Measurements from ENCODE around the gene ERBB2.

Gene ERBB2

GRCh38 chr17:39699818-39700147, at the start of gene ERBB2:
TSS of gene ERBB2 (plus strand) at chr17:39700064. CDS start at chr17:39700239, 175 bp downstream.
- no peak for DNase-seq

GRCh38 chr17:39650121-39650579, 49.7 kb upstream of the ERBB2 start:
- DNase-seq, result no peak

- no peak for DNase-seq
These were observed 47.8 kb upstream of the ERBB2 start for GRCh38 chr17:39651923-39652586.

- no peak for DNase-seq
These were observed 47.1 kb upstream of the ERBB2 start for GRCh38 chr17:39652587-39653315.

- DNase-seq, result no peak
These were observed 46.6 kb upstream of the ERBB2 start for GRCh38 chr17:39653316-39653661.

- DNase-seq, result peak; percentile 82
These were observed 46.1 kb upstream of the ERBB2 start for GRCh38 chr17:39653662-39654331.

GRCh38 chr17:39655105-39655504, 44.8 kb upstream of the ERBB2 start:
- no peak for DNase-seq

GRCh38 chr17:39658346-39658745, 41.5 kb upstream of the ERBB2 start:
- DNase-seq, result no peak

GRCh38 chr17:39658760-39659159, 41.1 kb upstream of the ERBB2 start:
- DNase-seq, result no peak

GRCh38 chr17:39659279-39660010, 40.4 kb upstream of the ERBB2 start:
- no peak for DNase-seq

- DNase-seq, result no peak
These were observed 39.9 kb upstream of the ERBB2 start for GRCh38 chr17:39660011-39660360.

- DNase-seq, result no peak
These were observed 39.2 kb upstream of the ERBB2 start for GRCh38 chr17:39660397-39661385.

GRCh38 chr17:39661744-39662541, 37.9 kb upstream of the ERBB2 start:
- no peak for DNase-seq

- no peak for DNase-seq
These were observed 37.1 kb upstream of the ERBB2 start for GRCh38 chr17:39662551-39663339.

GRCh38 chr17:39663340-39663687, 36.5 kb upstream of the ERBB2 start:
- no peak for DNase-seq

- DNase-seq, result no peak
These were observed 35.9 kb upstream of the ERBB2 start for GRCh38 chr17:39663688-39664580.

- no peak for DNase-seq
These were observed 35.0 kb upstream of the ERBB2 start, which contains the start of gene TCAP for GRCh38 chr17:39664581-39665561. TSS of gene TCAP (plus strand) at chr17:39665349. CDS start at chr17:39665360, 11 bp downstream.

- no peak for DNase-seq
These were observed 34.1 kb upstream of the ERBB2 start for GRCh38 chr17:39665642-39666224.
